Stimulated activated naive B cell treated with anti-CD40 and anti-IgM and Interleukin-4, amounts not matched to agents 10 μg/mL and 1 μg/mL and 100 μg/mL, for 72 hours (primary cell): Measurements from ENCODE around the gene LIMS4.
"Not testable (repeated sequence)": the region's sequence is repeated elsewhere in the genome, so short reads cannot be mapped to it uniquely, and the experiment has no call there.

Source experiments
- ATAC-seq, 2 donors: fragments of 150-1000 bp; cut with Tn5 transposase; replicated peaks; 2 replicates each; pipeline ENCODE4 v1.10.0; 2021; ENCODE audit warnings: moderate library complexity in 1 of 2
- DNase-seq: peaks from one replicate; pipeline ENCODE4 v3.0.0; 2021
- H3K27ac Mint-ChIP-seq: one replicate; pipeline ENCODE4 v1.8.0; 2022; ENCODE audit warnings: mild to moderate bottlenecking, mixed read lengths
- H3K27me3 Mint-ChIP-seq, 2 donors: one replicate each; pipeline ENCODE4 v1.8.0; 2022; ENCODE audit warnings: mixed read lengths in 2 of 2
- H3K36me3 Mint-ChIP-seq, 2 donors: one replicate each; pipeline ENCODE4 v1.8.0; 2022; ENCODE audit warnings: mixed read lengths in 2 of 2, mild to moderate bottlenecking in 1 of 2
- H3K4me1 Mint-ChIP-seq, 2 donors: one replicate each; pipeline ENCODE4 v1.8.0; 2022; ENCODE audit warnings: mixed read lengths in 2 of 2, mild to moderate bottlenecking in 1 of 2
- H3K4me3 Mint-ChIP-seq, 2 donors: one replicate each; pipeline ENCODE4 v1.8.0; 2022; ENCODE audit warnings: mild to moderate bottlenecking in 2 of 2, mixed read lengths in 2 of 2, moderate library complexity in 1 of 2
- H3K9me3 Mint-ChIP-seq, 2 donors: one replicate each; pipeline ENCODE4 v1.8.0; 2022; ENCODE audit warnings: mixed read lengths in 2 of 2, mild to moderate bottlenecking in 1 of 2

Gene LIMS4

GRCh38 chr2:110472171-110473058 is at the start of gene LIMS4:
Gene LIMS4 (minus strand): TSS chr2:110472816. CDS start chr2:110472778, 38 bp downstream.
- not testable (repeated sequence) for H3K4me1 Mint-ChIP-seq, DNase-seq, H3K27me3 Mint-ChIP-seq, ATAC-seq, H3K36me3 Mint-ChIP-seq, H3K9me3 Mint-ChIP-seq, H3K27ac Mint-ChIP-seq, H3K4me3 Mint-ChIP-seq

GRCh38 chr2:110499755-110500377 is 27.2 kb upstream of the LIMS4 start:
- not testable (repeated sequence) for H3K9me3 Mint-ChIP-seq, H3K36me3 Mint-ChIP-seq, H3K27ac Mint-ChIP-seq, DNase-seq, H3K27me3 Mint-ChIP-seq, H3K4me3 Mint-ChIP-seq, H3K4me1 Mint-ChIP-seq
- peak; percentile 82 to 86 for ATAC-seq

DNA sequence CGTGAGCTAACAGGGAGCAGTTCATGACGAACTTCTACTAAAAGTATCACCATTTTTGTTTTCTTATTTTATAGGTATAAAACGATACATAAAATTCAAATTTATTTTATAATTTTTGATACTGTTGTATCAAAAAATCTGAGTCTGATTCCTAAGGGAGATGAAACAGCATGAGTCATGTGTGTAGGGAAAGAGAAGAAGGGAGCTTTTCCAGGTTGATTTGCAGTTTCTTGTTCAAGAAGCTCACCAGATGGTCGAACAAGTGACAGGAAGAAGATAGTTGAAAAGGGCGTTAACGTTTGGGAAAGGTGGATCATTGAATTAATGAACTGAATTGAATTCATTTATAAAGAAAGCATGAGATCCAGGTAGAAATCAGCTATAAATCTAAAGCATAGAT is 23.4 kb upstream of the LIMS4 start:
- H3K4me1 Mint-ChIP-seq, DNase-seq, H3K27ac Mint-ChIP-seq, H3K4me3 Mint-ChIP-seq, H3K27me3 Mint-ChIP-seq, ATAC-seq, H3K36me3 Mint-ChIP-seq, H3K9me3 Mint-ChIP-seq: not testable (repeated sequence)

- H3K9me3 Mint-ChIP-seq, H3K27me3 Mint-ChIP-seq, H3K36me3 Mint-ChIP-seq, H3K4me3 Mint-ChIP-seq, DNase-seq, H3K4me1 Mint-ChIP-seq, H3K27ac Mint-ChIP-seq, ATAC-seq: not testable (repeated sequence)
Observed at GRCh38 chr2:110494488-110494887, 21.9 kb upstream of the LIMS4 start.

- not testable (repeated sequence) for H3K9me3 Mint-ChIP-seq, H3K4me3 Mint-ChIP-seq, H3K4me1 Mint-ChIP-seq, H3K36me3 Mint-ChIP-seq, H3K27me3 Mint-ChIP-seq, DNase-seq, H3K27ac Mint-ChIP-seq, ATAC-seq
Observed at GRCh38 chr2:110488991-110489390, 16.4 kb upstream of the LIMS4 start.

GRCh38 chr2:110482697-110483096 is 10.1 kb upstream of the LIMS4 start:
- not testable (repeated sequence) for DNase-seq, H3K9me3 Mint-ChIP-seq, H3K4me3 Mint-ChIP-seq, ATAC-seq, H3K27me3 Mint-ChIP-seq, H3K36me3 Mint-ChIP-seq, H3K27ac Mint-ChIP-seq, H3K4me1 Mint-ChIP-seq

DNA sequence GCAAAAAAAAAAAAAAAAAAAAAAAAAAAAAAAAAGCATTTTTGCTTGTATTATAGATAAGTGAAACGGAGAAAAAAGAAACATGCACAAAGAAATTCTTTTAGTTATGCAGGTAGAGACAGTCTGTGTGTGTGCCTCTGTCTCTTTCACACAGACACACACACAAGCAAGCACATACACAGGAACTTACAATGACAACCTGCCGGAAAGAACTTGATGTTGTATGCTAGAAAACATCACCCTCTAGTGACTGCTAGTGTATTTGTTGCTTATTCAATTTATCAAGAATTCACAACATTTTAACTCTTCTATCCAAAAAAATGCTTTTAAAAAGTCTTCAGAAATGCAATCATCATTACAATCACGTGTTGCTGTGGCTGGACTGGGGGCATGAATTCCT is 8.6 kb upstream of the LIMS4 start:
- DNase-seq, H3K9me3 Mint-ChIP-seq, H3K4me3 Mint-ChIP-seq, H3K36me3 Mint-ChIP-seq, ATAC-seq, H3K4me1 Mint-ChIP-seq, H3K27ac Mint-ChIP-seq, H3K27me3 Mint-ChIP-seq: not testable (repeated sequence)

GRCh38 chr2:110480084-110480483 is 7.5 kb upstream of the LIMS4 start:
- H3K36me3 Mint-ChIP-seq, DNase-seq, ATAC-seq, H3K4me3 Mint-ChIP-seq, H3K9me3 Mint-ChIP-seq, H3K27ac Mint-ChIP-seq, H3K4me1 Mint-ChIP-seq, H3K27me3 Mint-ChIP-seq: not testable (repeated sequence)

DNA sequence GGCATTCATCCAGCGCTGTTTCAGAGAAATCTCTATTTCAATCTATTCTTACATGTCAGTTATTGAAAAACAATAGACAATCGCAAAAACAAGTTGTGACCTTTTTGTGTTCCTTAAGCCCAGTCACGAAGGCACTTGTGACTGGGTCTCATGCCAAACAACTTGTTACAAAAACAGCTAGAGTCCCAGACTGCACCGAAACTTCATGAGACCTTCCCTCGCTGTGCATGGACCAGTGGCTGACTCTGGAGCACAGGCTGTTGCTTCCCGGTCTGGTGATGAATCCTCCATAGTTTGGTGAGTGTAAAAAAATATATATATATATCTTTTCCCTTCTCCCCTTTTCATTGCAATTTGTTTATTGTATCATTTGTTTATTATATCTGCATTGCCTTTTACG is 4.8 kb upstream of the LIMS4 start:
- not testable (repeated sequence) for H3K9me3 Mint-ChIP-seq, DNase-seq, H3K36me3 Mint-ChIP-seq, ATAC-seq, H3K4me3 Mint-ChIP-seq, H3K27me3 Mint-ChIP-seq, H3K27ac Mint-ChIP-seq, H3K4me1 Mint-ChIP-seq

DNA sequence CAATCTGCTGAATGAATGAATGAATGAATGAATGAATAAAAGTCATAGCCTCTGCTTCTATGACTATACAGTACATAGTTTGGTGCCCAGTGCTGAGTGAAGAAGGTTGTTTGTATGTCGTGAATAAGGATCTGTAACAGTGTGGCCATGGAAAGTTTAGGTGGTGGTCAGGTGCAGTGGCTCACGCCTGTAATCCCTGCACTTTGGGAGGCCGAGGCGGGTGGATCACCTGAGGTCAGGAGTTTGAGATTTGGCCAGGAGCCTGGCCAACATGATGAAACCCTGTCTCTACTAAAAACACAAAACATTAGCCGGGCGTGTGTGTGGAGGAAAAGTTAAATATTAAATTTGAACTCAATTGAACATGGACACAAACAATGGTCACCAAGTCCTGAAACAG is 4.3 kb upstream of the LIMS4 start:
- not testable (repeated sequence) for H3K36me3 Mint-ChIP-seq, H3K4me1 Mint-ChIP-seq, ATAC-seq, H3K9me3 Mint-ChIP-seq, H3K27me3 Mint-ChIP-seq, DNase-seq, H3K27ac Mint-ChIP-seq, H3K4me3 Mint-ChIP-seq

- ATAC-seq: peak in 1 of 2 donors; percentile 19
- not testable (repeated sequence) for H3K27ac Mint-ChIP-seq, H3K36me3 Mint-ChIP-seq, H3K4me1 Mint-ChIP-seq, H3K4me3 Mint-ChIP-seq, H3K9me3 Mint-ChIP-seq, DNase-seq, H3K27me3 Mint-ChIP-seq
Observed at GRCh38 chr2:110475627-110476359, 3.2 kb upstream of the LIMS4 start.

- H3K36me3 Mint-ChIP-seq, H3K4me3 Mint-ChIP-seq, H3K27me3 Mint-ChIP-seq, H3K27ac Mint-ChIP-seq, H3K9me3 Mint-ChIP-seq, DNase-seq, H3K4me1 Mint-ChIP-seq: not testable (repeated sequence)
- ATAC-seq: peak; percentile 93 to 98
Observed at GRCh38 chr2:110474898-110475297, 2.3 kb upstream of the LIMS4 start.

GRCh38 chr2:110473059-110473358 is 393 bp upstream of the LIMS4 start:
- not testable (repeated sequence) for H3K4me3 Mint-ChIP-seq, H3K36me3 Mint-ChIP-seq, H3K9me3 Mint-ChIP-seq, ATAC-seq, DNase-seq, H3K27ac Mint-ChIP-seq, H3K27me3 Mint-ChIP-seq, H3K4me1 Mint-ChIP-seq

DNA sequence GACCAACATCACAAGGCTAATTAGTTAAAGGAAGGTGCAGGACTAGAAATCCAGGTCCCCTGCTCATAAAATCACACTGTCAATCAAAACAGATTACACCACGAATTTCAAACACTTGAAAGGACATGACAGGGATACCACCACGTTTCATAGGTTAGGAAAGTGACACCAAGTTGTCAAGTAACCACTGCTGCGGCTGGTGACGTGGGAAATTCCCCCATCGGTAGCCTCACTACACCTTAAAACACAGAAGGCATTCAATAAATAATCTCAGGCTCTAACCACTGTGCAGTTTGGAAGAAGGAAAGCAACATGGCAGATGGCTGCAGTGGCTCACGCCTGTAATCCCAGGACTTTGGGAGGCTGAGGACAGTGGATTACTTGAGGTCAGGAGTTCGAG is 3.7 kb downstream of the LIMS4 start:
- DNase-seq, ATAC-seq, H3K36me3 Mint-ChIP-seq, H3K27ac Mint-ChIP-seq, H3K4me1 Mint-ChIP-seq, H3K9me3 Mint-ChIP-seq, H3K27me3 Mint-ChIP-seq, H3K4me3 Mint-ChIP-seq: not testable (repeated sequence)

GRCh38 chr2:110465312-110465711 is 7.3 kb downstream of the LIMS4 start:
- H3K27ac Mint-ChIP-seq, H3K36me3 Mint-ChIP-seq, DNase-seq, H3K27me3 Mint-ChIP-seq, H3K4me3 Mint-ChIP-seq, H3K4me1 Mint-ChIP-seq, H3K9me3 Mint-ChIP-seq: not testable (repeated sequence)
- peak; percentile 48 to 63 for ATAC-seq
